EL (cell line): ENCODE data around the gene ZNF93.
"Not testable (repeated sequence)": the region's sequence is repeated elsewhere in the genome, so short reads cannot be mapped to it uniquely, and the experiment has no call there.

ENCODE experiments used
- DNase-seq: peaks from one replicate; pipeline ENCODE4 v3.0.0-alpha.2; 2016

The ZNF93 gene

GRCh38 chr19:19943848-19944582 lies 43.3 kb downstream of the ZNF93 start:
- DNase-seq = no peak

GRCh38 chr19:19944583-19944880 lies 43.8 kb downstream of the ZNF93 start:
- no peak for DNase-seq

- DNase-seq = no peak
Measured at GRCh38 chr19:19946226-19946625, 45.5 kb downstream of the ZNF93 start.

- DNase-seq = no peak
Measured at GRCh38 chr19:19948800-19949199, 48.1 kb downstream of the ZNF93 start.

- DNase-seq = no peak
Measured at GRCh38 chr19:19955208-19955607, 54.5 kb downstream of the ZNF93 start.

GRCh38 chr19:19956434-19957075 lies 55.8 kb downstream of the ZNF93 start:
- DNase-seq = no peak

- not testable (repeated sequence) for DNase-seq
Measured at GRCh38 chr19:19957766-19958165, 57.0 kb downstream of the ZNF93 start.

GRCh38 chr19:19959151-19959799 lies 58.5 kb downstream of the ZNF93 start:
- peak; percentile 59 for DNase-seq

- no peak for DNase-seq
Measured at GRCh38 chr19:19964416-19964815, 63.7 kb downstream of the ZNF93 start.

GRCh38 chr19:19966126-19966525 lies 65.4 kb downstream of the ZNF93 start:
- not testable (repeated sequence) for DNase-seq

- DNase-seq = no peak
Measured at GRCh38 chr19:19966862-19967261, 66.1 kb downstream of the ZNF93 start.
